Coronary artery (tissue), 2 donors: ENCODE data around the gene SPIRE1.

Experiments
- DNase-seq: peaks from one replicate; pipeline ENCODE4 v3.0.0-alpha.2; 2017; ENCODE audit warnings: low spot score
- H3K27ac ChIP-seq, 2 donors: fragments of 200-600 bp; sonication (generic); one replicate each; pipeline ENCODE4 v1.5.1; 2016 to 2019
- H3K4me3 ChIP-seq: fragments of 200-600 bp; sonication (generic); 2 replicates; pipeline ENCODE4 v1.5.1; 2016; ENCODE audit warnings: mild to moderate bottlenecking, moderate library complexity
- TF ChIP-seq, protein P1 (sequence below): fragments of 200-600 bp; sonication (generic); IDR thresholded peaks from one replicate; pipeline ENCODE4 v1.5.1; 2019; ENCODE audit warnings: antibody characterized with exemption

Gene SPIRE1

DNA sequence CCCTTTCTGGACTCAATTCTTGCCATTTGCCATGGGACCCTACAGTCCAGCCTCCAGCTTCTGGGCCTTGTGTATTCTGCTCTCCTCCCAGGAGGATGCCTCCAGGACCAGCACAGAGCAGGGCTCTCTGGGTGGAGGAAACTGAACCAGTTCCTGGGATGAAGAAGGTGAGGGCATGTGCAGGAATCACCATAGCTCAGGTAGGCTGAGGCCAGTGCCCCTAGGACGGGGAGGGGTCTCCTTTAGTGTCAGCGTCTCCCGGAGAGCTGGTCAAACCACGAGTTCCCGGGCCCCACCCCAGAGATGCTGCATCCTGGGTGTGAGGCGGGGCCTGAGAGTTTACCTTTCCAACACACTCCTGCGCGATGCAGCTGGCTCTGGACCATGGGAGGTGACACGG is 256.0 kb downstream of the SPIRE1 start:
- Histone ChIP-seq H3K4me3 (no peak overlapping the region), H3K27ac (no peak overlapping the region)
- no peak for DNase-seq
- TF ChIP-seq, protein P1, sequence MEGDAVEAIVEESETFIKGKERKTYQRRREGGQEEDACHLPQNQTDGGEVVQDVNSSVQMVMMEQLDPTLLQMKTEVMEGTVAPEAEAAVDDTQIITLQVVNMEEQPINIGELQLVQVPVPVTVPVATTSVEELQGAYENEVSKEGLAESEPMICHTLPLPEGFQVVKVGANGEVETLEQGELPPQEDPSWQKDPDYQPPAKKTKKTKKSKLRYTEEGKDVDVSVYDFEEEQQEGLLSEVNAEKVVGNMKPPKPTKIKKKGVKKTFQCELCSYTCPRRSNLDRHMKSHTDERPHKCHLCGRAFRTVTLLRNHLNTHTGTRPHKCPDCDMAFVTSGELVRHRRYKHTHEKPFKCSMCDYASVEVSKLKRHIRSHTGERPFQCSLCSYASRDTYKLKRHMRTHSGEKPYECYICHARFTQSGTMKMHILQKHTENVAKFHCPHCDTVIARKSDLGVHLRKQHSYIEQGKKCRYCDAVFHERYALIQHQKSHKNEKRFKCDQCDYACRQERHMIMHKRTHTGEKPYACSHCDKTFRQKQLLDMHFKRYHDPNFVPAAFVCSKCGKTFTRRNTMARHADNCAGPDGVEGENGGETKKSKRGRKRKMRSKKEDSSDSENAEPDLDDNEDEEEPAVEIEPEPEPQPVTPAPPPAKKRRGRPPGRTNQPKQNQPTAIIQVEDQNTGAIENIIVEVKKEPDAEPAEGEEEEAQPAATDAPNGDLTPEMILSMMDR, result no peak

DNA sequence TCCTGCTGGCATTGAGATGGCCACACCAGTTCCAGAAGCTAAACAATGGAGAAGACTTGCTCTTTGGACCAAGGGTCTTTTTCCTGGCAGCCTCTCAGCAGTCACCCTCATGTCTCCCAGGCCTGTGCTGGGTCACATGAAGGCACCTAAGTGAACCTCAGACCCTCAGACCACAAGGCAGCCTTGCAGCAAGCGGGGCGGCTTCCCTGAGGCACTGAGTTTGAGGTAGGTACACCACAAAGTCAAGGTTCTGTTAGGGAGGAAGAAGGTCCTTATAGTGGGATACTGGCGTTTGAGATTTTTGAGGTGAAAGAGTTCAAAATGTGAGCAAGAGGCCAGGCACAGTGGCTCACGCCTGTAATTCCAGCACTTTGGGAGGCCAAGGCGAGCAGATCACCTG is 258.7 kb downstream of the SPIRE1 start:
- TF ChIP-seq, protein P1, result no peak
- H3K4me3 ChIP-seq, result no peak overlapping the region
- H3K27ac ChIP-seq, result no peak overlapping the region
- DNase-seq, result no peak

DNA sequence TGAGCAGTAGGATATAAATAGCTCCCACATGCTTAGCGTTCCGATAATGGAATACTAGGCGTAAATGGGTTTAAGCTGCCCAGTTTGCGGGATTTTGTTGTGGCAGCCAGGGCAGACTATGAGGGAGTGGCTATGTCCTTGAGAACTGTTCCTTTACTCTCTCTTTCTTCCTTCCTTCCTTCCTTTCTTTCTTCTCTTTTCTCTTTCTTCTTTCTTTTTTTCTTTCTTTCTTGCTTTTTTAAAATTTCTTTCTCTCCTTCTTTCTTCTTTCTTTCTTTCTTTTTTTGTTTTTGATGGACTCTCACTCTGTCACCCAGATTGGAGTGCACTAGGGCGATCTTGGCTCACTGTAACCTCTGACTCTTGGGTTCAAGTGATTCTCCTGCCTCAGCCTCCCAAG is 259.3 kb downstream of the SPIRE1 start:
- no peak overlapping the region for H3K4me3 ChIP-seq
- no peak overlapping the region for H3K27ac ChIP-seq
- DNase-seq, result no peak
- TF ChIP-seq, protein P1, result no peak

DNA sequence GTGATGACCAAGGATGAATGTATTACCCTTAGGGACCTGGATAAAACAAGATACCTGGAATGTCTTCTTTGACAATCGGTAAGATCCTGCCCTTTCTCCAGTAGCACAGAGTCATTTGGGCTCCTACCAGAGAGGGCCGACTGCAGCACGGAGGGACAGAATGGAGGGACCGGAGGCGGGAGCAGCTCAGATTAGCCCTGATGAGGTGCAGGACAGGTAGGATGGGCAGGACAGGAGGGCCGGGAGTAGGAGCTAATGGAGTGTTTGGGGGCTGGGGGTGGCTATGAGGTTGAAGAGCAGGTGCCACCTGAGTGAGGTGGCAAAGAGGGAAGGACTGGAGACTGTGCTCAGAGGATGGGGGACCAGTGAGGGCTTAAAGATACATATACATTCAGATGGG is 260.1 kb downstream of the SPIRE1 start:
- Histone ChIP-seq H3K27ac (no peak overlapping the region), H3K4me3 (no peak overlapping the region)
- TF ChIP-seq, protein P1, result no peak
- DNase-seq, result no peak

DNA sequence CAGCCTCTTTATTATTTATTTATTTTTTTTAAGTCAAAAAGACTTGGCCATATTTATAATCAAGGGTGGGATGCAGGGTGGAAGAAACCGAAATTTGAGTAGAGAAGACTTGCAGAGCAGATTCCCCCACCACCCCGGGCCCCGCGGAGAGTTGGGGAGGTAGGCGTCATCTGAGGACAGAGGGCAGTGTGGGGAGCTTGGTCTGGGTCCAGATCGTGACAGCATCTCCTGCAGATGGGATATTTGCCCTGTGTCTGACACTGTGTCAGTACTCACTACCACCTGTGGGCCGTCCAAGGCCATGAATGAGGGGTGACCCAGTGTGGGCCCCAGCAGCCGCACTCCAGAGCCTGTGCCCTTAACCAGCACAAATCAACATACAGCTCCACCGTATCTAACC is 260.7 kb downstream of the SPIRE1 start:
- H3K4me3 ChIP-seq, result no peak overlapping the region
- TF ChIP-seq, protein P1, result no peak
- DNase-seq, result no peak
- H3K27ac ChIP-seq, result no peak overlapping the region
